ENCODE results near the gene SH2D3C.

SH2D3C gene

DNA sequence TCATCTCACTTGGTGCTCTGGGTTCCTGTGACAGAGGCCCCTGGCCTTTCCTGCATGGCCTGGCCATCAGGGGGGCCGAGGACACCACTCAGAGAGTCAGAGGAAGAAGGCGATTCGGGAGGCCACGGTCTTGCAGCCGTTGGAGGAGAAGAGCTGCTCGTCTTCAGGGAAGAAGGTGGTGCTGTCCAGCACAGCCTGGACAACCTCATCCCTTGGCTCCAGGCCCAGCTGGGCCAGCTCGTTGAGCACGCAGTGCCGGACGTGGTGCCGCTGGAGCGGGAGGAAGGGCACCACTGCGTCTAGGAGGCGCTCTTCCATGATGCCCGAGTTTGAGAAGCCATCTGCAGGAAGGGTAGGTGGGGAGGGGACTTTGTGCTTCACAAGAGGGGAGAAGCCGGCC lies 46.5 kb downstream of the SH2D3C start:
- TF ChIP-seq EZH2phosphoT487 (IDR thresholded peaks at IDR 0.05; ENCODE audit: low read length) (no peak), EZH2 (optimal IDR thresholded peaks at IDR 0.05; ENCODE audit: low read depth, low read length) (no peak)
- TF ChIP-seq, protein P1, sequence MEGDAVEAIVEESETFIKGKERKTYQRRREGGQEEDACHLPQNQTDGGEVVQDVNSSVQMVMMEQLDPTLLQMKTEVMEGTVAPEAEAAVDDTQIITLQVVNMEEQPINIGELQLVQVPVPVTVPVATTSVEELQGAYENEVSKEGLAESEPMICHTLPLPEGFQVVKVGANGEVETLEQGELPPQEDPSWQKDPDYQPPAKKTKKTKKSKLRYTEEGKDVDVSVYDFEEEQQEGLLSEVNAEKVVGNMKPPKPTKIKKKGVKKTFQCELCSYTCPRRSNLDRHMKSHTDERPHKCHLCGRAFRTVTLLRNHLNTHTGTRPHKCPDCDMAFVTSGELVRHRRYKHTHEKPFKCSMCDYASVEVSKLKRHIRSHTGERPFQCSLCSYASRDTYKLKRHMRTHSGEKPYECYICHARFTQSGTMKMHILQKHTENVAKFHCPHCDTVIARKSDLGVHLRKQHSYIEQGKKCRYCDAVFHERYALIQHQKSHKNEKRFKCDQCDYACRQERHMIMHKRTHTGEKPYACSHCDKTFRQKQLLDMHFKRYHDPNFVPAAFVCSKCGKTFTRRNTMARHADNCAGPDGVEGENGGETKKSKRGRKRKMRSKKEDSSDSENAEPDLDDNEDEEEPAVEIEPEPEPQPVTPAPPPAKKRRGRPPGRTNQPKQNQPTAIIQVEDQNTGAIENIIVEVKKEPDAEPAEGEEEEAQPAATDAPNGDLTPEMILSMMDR (IDR thresholded peaks at IDR 0.05; ENCODE audit: low read length) = no peak
- Histone ChIP-seq H3K27me3 (replicated peaks; ENCODE audit: insufficient read depth, low read length) (no peaks in the 10 kb centered on the region), H3K79me2 (ENCODE audit: low read length) (peaks cover 11% of the 10 kb centered on the region; the same call in 1 of the 2 replicates), H3K9ac (ENCODE audit: low read length) (no peak overlapping the region), H3K4me2 (ENCODE audit: low read depth, low read length) (no peak overlapping the region), H3K4me3 (ENCODE audit: low read length) (no peak overlapping the region), H3K36me3 (replicated peaks; ENCODE audit: insufficient read depth, low read length) (no peaks in the 10 kb centered on the region), H4K20me1 (ENCODE audit: insufficient read depth, low read length) (no peaks in the 10 kb centered on the region), H3K27ac (ENCODE audit: low read length) (no peak overlapping the region), H3K4me1 (ENCODE audit: low read length) (peaks cover 20% of the 10 kb centered on the region), H3F3A (ENCODE audit: insufficient read depth, low read length) (peaks cover 11% of the 10 kb centered on the region), H3K9me3 (replicated peaks; ENCODE audit: insufficient read depth, low read length) (no peaks in the 10 kb centered on the region), H3K9me2 (replicated peaks; ENCODE audit: insufficient read depth, low read length) (no peaks in the 10 kb centered on the region), H2AFZ (ENCODE audit: low read length) (no peak overlapping the region)
- DNase-seq = no peak

DNA sequence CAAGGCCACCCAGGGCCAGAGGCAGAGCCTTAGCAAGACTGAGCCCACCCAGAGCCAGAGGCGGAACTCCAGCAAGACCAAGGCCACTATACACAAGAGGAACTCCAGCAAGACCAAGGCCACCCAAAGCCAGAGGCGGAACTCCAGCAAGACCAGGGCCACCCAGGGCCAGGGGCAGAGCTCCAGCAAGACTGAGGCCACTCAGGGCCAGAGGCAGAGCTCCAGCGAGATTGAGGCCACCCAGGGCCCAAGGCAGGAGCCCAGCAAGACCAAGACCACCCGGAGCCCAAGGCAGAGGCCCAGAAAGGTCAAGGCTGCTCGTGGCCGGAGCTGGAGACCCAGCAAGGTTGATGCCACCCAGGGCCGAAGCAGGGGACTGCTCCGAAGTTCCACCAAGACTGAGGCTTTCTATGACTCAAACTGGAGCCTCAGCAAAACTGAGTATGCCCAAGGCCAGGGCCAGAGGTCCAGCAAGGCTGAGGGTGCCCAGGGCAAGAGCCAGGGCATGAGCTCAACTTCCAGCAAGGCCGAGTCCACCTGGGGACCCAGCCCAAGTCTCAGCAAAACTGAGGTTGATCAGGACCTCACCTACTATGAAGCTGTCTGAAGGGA lies 47.6 kb downstream of the SH2D3C start:
- no peaks in the 10 kb centered on the region for H3K36me3 ChIP-seq (replicated peaks; ENCODE audit: insufficient read depth, low read length)
- TF ChIP-seq EZH2phosphoT487 (IDR thresholded peaks at IDR 0.05; ENCODE audit: low read length) = no peak
- no peak for TF ChIP-seq EZH2 (optimal IDR thresholded peaks at IDR 0.05; ENCODE audit: low read depth, low read length)
- TF ChIP-seq, protein P1 (IDR thresholded peaks at IDR 0.05; ENCODE audit: low read length) = no peak
- H3K4me2 ChIP-seq (ENCODE audit: low read depth, low read length) = no peak overlapping the region
- no peaks in the 10 kb centered on the region for H3K9me3 ChIP-seq (replicated peaks; ENCODE audit: insufficient read depth, low read length)
- peaks cover 5% of the 10 kb centered on the region for H3F3A ChIP-seq (ENCODE audit: insufficient read depth, low read length)
- peaks cover 13% of the 10 kb centered on the region for H3K4me1 ChIP-seq (ENCODE audit: low read length)
- H3K79me2 ChIP-seq (ENCODE audit: low read length) = peaks cover 11% of the 10 kb centered on the region; the same call in 1 of the 2 replicates
- H3K27me3 ChIP-seq (replicated peaks; ENCODE audit: insufficient read depth, low read length) = no peaks in the 10 kb centered on the region
- no peaks in the 10 kb centered on the region for H3K9me2 ChIP-seq (replicated peaks; ENCODE audit: insufficient read depth, low read length)
- no peak for DNase-seq
- no peak overlapping the region for H3K27ac ChIP-seq (ENCODE audit: low read length)
- no peaks in the 10 kb centered on the region for H4K20me1 ChIP-seq (ENCODE audit: insufficient read depth, low read length)
- no peak overlapping the region for H3K4me3 ChIP-seq (ENCODE audit: low read length)
- no peak overlapping the region for H3K9ac ChIP-seq (ENCODE audit: low read length)
- no peak overlapping the region for H2AFZ ChIP-seq (ENCODE audit: low read length)

DNA sequence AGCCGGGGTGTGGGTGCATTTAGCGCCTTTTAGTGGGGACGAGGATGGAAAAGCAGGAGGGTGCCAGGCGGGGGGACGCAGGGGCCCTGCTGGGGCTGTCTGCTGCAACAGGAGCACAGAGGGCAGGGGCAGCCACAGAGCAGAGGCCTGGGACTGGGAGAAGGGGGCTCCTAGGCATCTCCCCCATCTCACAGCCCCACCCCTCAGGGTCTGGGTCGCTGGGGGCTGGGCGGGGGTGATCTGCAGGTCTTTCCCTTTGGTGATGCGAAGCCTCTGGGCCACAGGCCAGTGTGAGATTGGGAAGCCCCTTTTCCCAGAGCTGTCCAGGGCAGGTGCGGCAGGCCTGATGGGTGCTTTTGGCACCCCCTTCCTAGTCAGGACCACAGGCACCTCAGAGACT lies 48.2 kb downstream of the SH2D3C start:
- no peaks in the 10 kb centered on the region for H3K9me3 ChIP-seq (replicated peaks; ENCODE audit: insufficient read depth, low read length)
- no peak overlapping the region for H2AFZ ChIP-seq (ENCODE audit: low read length)
- peaks cover 11% of the 10 kb centered on the region; the same call in 1 of the 2 replicates for H3K79me2 ChIP-seq (ENCODE audit: low read length)
- H3K27ac ChIP-seq (ENCODE audit: low read length) = no peak overlapping the region
- no peak overlapping the region for H3K4me3 ChIP-seq (ENCODE audit: low read length)
- no peaks in the 10 kb centered on the region for H4K20me1 ChIP-seq (ENCODE audit: insufficient read depth, low read length)
- TF ChIP-seq EZH2 (optimal IDR thresholded peaks at IDR 0.05; ENCODE audit: low read depth, low read length) (no peak), EZH2phosphoT487 (IDR thresholded peaks at IDR 0.05; ENCODE audit: low read length) (no peak)
- TF ChIP-seq, protein P1 (IDR thresholded peaks at IDR 0.05; ENCODE audit: low read length) = no peak
- H3K9me2 ChIP-seq (replicated peaks; ENCODE audit: insufficient read depth, low read length) = no peaks in the 10 kb centered on the region
- H3K27me3 ChIP-seq (replicated peaks; ENCODE audit: insufficient read depth, low read length) = no peaks in the 10 kb centered on the region
- H3K4me1 ChIP-seq (ENCODE audit: low read length) = peaks cover 8% of the 10 kb centered on the region; the same call in 1 of the 2 replicates
- H3K4me2 ChIP-seq (ENCODE audit: low read depth, low read length) = no peak overlapping the region
- no peaks in the 10 kb centered on the region for H3K36me3 ChIP-seq (replicated peaks; ENCODE audit: insufficient read depth, low read length)
- H3F3A ChIP-seq (ENCODE audit: insufficient read depth, low read length) = no peaks in the 10 kb centered on the region
- H3K9ac ChIP-seq (ENCODE audit: low read length) = no peak overlapping the region
- DNase-seq = no peak
